ENCODE data around the gene ZNF76. TPM values are rescaled to one million over a fixed set of nuclear protein-coding genes. Genes with fewer than 3 reads are reported as not detected.

The ZNF76 gene
- total and polyA plus RNA-seq, 9 of the 15 experiments (the other 6 are each of a cell fraction or from before 2014, with no cell fraction given): 1.2 to 17.8 (median 10.7) TPM

- 5% methylated on average over 6 of the region's 6 CpGs for WGBS (ENCODE audit: insufficient coverage, low coverage, missing lambda C conversion rate)
- Histone ChIP-seq H3K27ac (ENCODE audit: extremely low read depth, low read depth, low read length) (no peak overlapping the region), H3K4me2 (ENCODE audit: insufficient read depth, low read length) (no peak overlapping the region), H2AFZ (ENCODE audit: low read depth, low read length) (no peak overlapping the region), H3K27me3 (ENCODE audit: control insufficient read depth in 2 of 2, insufficient read depth in 2 of 2, low read length in 2 of 2) (peaks cover 53 to 73% of the 10 kb centered on the region in 2 experiments), H4K20me1 (replicated peaks; ENCODE audit: control insufficient read depth, insufficient read depth, low read length) (peaks cover 18% of the 10 kb centered on the region; the same call in 1 of the 2 replicates), H3K9ac (ENCODE audit: insufficient read depth in 1 of 2, low read depth in 2 of 2, low read length in 2 of 2) (no peak overlapping the region; a peak in 1 of 4 replicates), H3K79me2 (ENCODE audit: control insufficient read depth, insufficient read depth, low read length) (no peaks in the 10 kb centered on the region), H3K4me3 (no peak overlapping the region), H3K4me1 (replicated peaks in 1 of 2; ENCODE audit: control insufficient read depth in 2 of 2, insufficient read depth in 2 of 2, low read length in 2 of 2) (peaks cover 4 to 22% of the 10 kb centered on the region in 2 experiments; a peak in 4 of 5 replicates), H3K36me3 (ENCODE audit: control insufficient read depth, insufficient read depth, low read length) (no peaks in the 10 kb centered on the region), H3K9me1 (ENCODE audit: control insufficient read depth, insufficient read depth, low read length) (no peaks in the 10 kb centered on the region), H3K9me3 (replicated peaks; ENCODE audit: control insufficient read depth, insufficient read depth, low read depth, low read length) (no peaks in the 10 kb centered on the region)
- no TSS peak for BruUV-seq (replicated peaks)
- CTCF ChIA-PET (ENCODE audit: low intra/inter-chr PET ratio): no interaction called here
- in situ Hi-C loops (cut with MboI): no loop called here
- ATAC-seq: peak; percentile 14; the same call in 2 of the 3 replicates
- DNase-seq (ENCODE audit: extremely low read depth in 1 of 4, low spot score in 3 of 4): no peak
- FAIRE-seq: peak; percentile 26
- intact Hi-C loops (cut with micrococcal nuclease): no loop called here
- POLR2A ChIA-PET: interaction anchor here (0.6 to 1.8 kb wide), 11 partner anchors 8 to 350 kb away, joined by 3 to 9 read pairs (median 3); partner anchors contain the start of gene ZNF76
- TF ChIP-seq ZNF316 (IDR thresholded peaks at IDR 0.05) (peak; percentile 39), HNRNPL (IDR thresholded peaks at IDR 0.05; ENCODE audit: low read depth, low read length) (no peak), MYC (IDR thresholded peaks at IDR 0.05; ENCODE audit: low read depth, low read length) (no peak), MYC (CRISPR knock-in tag; IDR thresholded peaks at IDR 0.05; ENCODE audit: borderline replicate concordance, low read depth) (no peak), ARID4B (CRISPR knock-in tag; IDR thresholded peaks at IDR 0.05) (no peak), U2AF1 (optimal IDR thresholded peaks at IDR 0.05; ENCODE audit: low read depth, low read length) (no peak), UBTF (IDR thresholded peaks at IDR 0.05; ENCODE audit: borderline replicate concordance in 1 of 2, low read depth in 2 of 2, low read length in 2 of 2) (no peak), HLTF (IDR thresholded peaks at IDR 0.05) (no peak), RFX1 (IDR thresholded peaks at IDR 0.05) (peak; percentile 12; the same call in 1 of the 2 replicates), FOXA3 (CRISPR knock-in tag; conservative IDR thresholded peaks at IDR 0.05 in 1 of 2, IDR thresholded peaks at IDR 0.05 in 1 of 2) (no peak), RCOR1 (IDR thresholded peaks at IDR 0.05; ENCODE audit: borderline replicate concordance in 1 of 2, low read depth in 2 of 2, low read length in 2 of 2) (no peak), SOX6 (IDR thresholded peaks at IDR 0.05) (no peak)
Measured at GRCh38 chr6:35215665-35216411, 43.7 kb upstream of the ZNF76 start.

All from K562 (cell line).